MCF 10A (cell line): ENCODE measurements around the gene UBAC2. TPM values are rescaled to one million over a fixed set of nuclear protein-coding genes. Genes with fewer than 3 reads are reported as not detected.

ENCODE experiments used
- BruUV-seq: library from RNA; stranded (reverse); fragments of 400-500 nt; replicated peaks from 2 replicates; lab custom pipeline; 2021; lab: Mats Ljungman, UMichigan
- CTCF ChIA-PET: fragments of 300-600 bp; sonication (Branson Sonifier 250); formaldehyde crosslinking; extraction: SDS; loops from one replicate; lab custom pipeline; 2021; ENCODE audit warnings: antibody characterized with exemption, inconsistent platforms; lab: Yijun Ruan, JAX
- POLR2A ChIA-PET: fragments of 300-600, 350-650 bp; sonication (Branson Sonifier 250); formaldehyde crosslinking; extraction: SDS; loops from one replicate; lab custom pipeline; 2020; ENCODE audit warnings: antibody characterized with exemption, inconsistent platforms; lab: Yijun Ruan, JAX
- DNase-seq: peaks from one replicate; pipeline ENCODE4 v3.0.0-alpha.2; 2018; ENCODE audit not compliant: unreplicated experiment
- H3K27ac Mint-ChIP-seq: one replicate; pipeline ENCODE4 v1.8.0; 2022; ENCODE audit warnings: mild to moderate bottlenecking, low read depth, mixed read lengths; ENCODE audit not compliant: unreplicated experiment
- H3K27me3 Mint-ChIP-seq: one replicate; pipeline ENCODE4 v1.8.0; 2022; ENCODE audit warnings: mixed read lengths; ENCODE audit not compliant: insufficient read depth, unreplicated experiment
- H3K36me3 Mint-ChIP-seq: one replicate; pipeline ENCODE4 v1.8.0; 2022; ENCODE audit warnings: mild to moderate bottlenecking, moderate library complexity, mixed read lengths; ENCODE audit not compliant: insufficient read depth, unreplicated experiment
- H3K4me1 Mint-ChIP-seq: one replicate; pipeline ENCODE4 v1.8.0; 2022; ENCODE audit warnings: mixed read lengths; ENCODE audit not compliant: insufficient read depth, unreplicated experiment
- H3K4me3 Mint-ChIP-seq: one replicate; pipeline ENCODE4 v1.8.0; 2022; ENCODE audit warnings: mild to moderate bottlenecking, moderate library complexity, mixed read lengths; ENCODE audit not compliant: unreplicated experiment
- H3K9me3 Mint-ChIP-seq: one replicate; pipeline ENCODE4 v1.8.0; 2022; ENCODE audit warnings: mixed read lengths; ENCODE audit not compliant: unreplicated experiment
- CTCF ChIP-seq: fragments of 200-600 bp; IDR thresholded peaks from one replicate; pipeline ENCODE4 v1.8.0; 2022; ENCODE audit warnings: antibody characterized with exemption, mild to moderate bottlenecking; ENCODE audit not compliant: unreplicated experiment
- intact Hi-C: fragments of 100-400 bp; cut with micrococcal nuclease; formaldehyde crosslinking; loops from 2 replicates; pipeline ENCODE4 v1.14.1; 2022
- total RNA-seq: library from RNA; stranded (reverse); gene quantifications from 2 replicates; pipeline ENCODE4 v1.2.3, GENCODE V29; 2022

Gene UBAC2
- total RNA-seq, 1 experiment from 2014 or later, result 74.7 TPM

DNA sequence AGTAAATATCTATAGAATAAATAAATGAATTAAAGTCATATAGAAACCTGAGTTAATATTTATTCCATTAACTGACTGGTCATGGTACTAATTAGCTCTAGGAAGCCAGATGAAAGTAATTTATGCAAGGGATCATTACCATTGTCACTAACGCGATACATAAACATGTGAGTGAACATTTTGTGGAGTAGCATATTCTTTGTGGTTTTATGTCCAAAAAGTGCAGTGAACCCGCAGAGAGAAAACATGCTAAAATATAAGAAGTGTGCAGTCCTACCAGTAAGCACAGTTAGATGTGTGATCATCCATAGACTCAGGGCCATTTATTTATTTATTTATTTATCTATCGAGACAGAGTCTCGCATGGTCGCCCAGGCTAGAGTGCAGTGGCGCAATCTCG, 104.9 kb downstream of the UBAC2 start:
- no peaks in the 10 kb centered on the region for H3K27me3 Mint-ChIP-seq
- no peak for DNase-seq
- H3K4me3 Mint-ChIP-seq, result no peak overlapping the region
- BruUV-seq, result no TSS peak
- intact Hi-C loops, result no loop called here
- H3K36me3 Mint-ChIP-seq, result peaks cover 21% of the 10 kb centered on the region
- no peak overlapping the region for H3K27ac Mint-ChIP-seq
- POLR2A ChIA-PET, result interaction anchor here (1.2 kb wide), 1 partner anchor 39 kb away, joined by 3 read pairs; no protein-coding TSS in a partner anchor
- H3K9me3 Mint-ChIP-seq, result no peaks in the 10 kb centered on the region
- no peak for TF ChIP-seq CTCF
- CTCF ChIA-PET, result interaction anchor here (1.7 kb wide), 1 partner anchor 131 kb away, joined by 8 read pairs; no protein-coding TSS in a partner anchor
- peaks cover 6% of the 10 kb centered on the region for H3K4me1 Mint-ChIP-seq

DNA sequence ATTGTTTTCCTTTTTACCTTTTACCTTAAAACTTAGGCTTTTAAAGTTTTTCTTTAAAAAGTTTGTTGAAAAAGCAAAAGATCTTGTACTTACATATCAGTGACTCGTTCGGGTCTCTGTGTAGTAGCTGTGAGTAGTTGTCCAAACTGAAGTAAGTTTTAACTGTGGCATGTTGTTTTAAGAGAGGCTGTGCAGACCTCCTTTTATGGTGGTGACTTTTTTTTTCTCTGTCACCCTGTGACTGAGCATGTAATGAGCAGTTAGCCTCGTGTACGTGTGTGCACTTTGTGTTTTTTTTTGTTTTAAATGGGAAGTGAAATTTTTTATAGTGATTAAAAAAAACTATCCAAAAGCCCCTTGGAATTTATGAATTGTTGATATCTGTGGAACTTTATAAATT, 106.6 kb downstream of the UBAC2 start, which contains the start of gene GPR183:
Gene GPR183, minus strand, starts transcription at position 153 of the 400 bp plus-strand sequence. CDS start 11,254 bp downstream, outside the sequence.
- intact Hi-C loops, result no loop called here
- Mint-ChIP-seq H3K27me3 (no peaks in the 10 kb centered on the region), H3K4me3 (no peak within 1 kb of the TSS), H3K4me1 (peaks cover 6% of the 10 kb centered on the region), H3K36me3 (peaks cover 16% of the 10 kb centered on the region), H3K9me3 (no peaks in the 10 kb centered on the region), H3K27ac (peak within 1 kb of the TSS; percentile 42)
- no TSS peak for BruUV-seq
- no peak for TF ChIP-seq CTCF
- CTCF ChIA-PET, result interaction anchor here (0.7 kb wide), 2 partner anchors 15 to 74 kb away, joined by 3 to 4 read pairs; no protein-coding TSS in a partner anchor
- DNase-seq, result no peak
- POLR2A ChIA-PET, result interaction anchor here (0.6 to 1.1 kb wide), 2 partner anchors 21 to 24 kb away, joined by 3 to 6 read pairs; no protein-coding TSS in a partner anchor

DNA sequence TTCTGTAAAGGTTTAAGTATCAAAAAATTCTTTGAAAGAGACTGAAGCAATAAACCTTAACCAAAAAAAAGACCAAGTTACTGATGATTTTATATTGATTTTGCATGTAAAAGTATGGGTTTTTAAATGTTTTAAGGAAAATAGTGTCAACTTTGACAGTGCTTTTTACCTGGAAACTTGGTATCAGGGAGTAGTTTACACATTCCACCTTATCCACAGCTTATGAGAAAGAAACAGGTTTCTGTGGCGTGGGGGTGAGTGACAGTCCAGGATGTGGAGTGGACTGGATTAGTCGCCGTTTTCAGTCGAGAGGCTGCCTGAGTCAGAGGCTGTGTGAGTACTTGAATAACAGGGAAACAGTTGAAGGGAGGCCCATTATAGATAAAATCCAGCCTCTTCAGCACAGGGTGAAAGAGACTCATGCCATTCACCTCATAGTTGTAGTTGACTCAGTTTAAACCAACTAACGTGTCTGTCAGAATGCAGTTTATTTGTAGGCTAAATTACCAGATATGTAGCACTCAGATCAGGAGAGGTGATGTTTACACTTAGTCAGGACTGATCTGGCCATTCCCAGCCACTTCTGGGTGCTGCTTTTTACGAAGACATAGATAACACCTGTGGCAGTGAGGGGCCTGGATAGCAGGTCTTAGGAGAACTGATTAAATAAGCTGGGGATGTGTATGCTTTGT, 107.1 kb downstream of the UBAC2 start:
- no TSS peak for BruUV-seq
- TF ChIP-seq CTCF, result no peak
- peaks cover 16% of the 10 kb centered on the region for H3K36me3 Mint-ChIP-seq
- ChIA-PET CTCF (interaction anchor here (0.5 to 1.8 kb wide), 4 partner anchors 16 to 129 kb away, joined by 3 to 7 read pairs (median 5); no protein-coding TSS in a partner anchor), POLR2A (interaction anchor here (1.1 kb wide), 1 partner anchor 21 kb away, joined by 3 read pairs; no protein-coding TSS in a partner anchor)
- H3K9me3 Mint-ChIP-seq, result no peaks in the 10 kb centered on the region
- intact Hi-C loops, result no loop called here
- H3K4me3 Mint-ChIP-seq, result no peak overlapping the region
- peaks cover 11% of the 10 kb centered on the region for H3K4me1 Mint-ChIP-seq
- H3K27me3 Mint-ChIP-seq, result no peaks in the 10 kb centered on the region
- H3K27ac Mint-ChIP-seq, result peak overlapping the region; percentile 42
- peak; percentile 38 for DNase-seq

DNA sequence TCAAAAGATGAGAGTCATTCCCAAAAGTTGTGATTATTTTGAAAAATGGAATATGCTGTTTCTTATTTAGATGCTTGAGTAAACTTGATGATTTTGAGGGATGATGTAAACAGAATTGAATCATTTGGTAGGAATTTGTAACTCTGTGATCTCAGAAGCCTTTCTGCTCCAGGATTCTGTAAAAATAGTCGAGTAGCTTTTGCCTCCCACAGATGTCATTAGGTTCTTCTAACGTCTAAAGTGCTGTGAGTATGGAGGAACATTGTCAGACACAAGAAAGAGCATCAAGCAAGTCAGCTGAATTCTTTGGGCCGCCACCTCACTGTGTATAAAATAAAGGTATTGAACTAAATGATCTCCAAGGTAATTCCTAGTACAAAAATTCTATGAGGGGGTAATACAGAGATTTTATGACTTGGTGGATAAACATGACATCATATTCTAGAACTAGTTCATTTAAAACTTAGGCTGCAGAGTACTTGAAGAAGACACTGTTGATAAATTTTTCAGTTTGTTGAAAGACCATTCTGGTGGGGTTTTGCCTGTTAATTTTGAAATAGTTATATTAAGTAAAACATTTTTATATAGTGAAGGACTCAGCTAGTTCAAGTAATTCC, 107.9 kb downstream of the UBAC2 start:
- POLR2A ChIA-PET, result no interaction called here
- Mint-ChIP-seq H3K27ac (no peak overlapping the region), H3K4me3 (no peak overlapping the region), H3K9me3 (no peaks in the 10 kb centered on the region), H3K4me1 (peaks cover 19% of the 10 kb centered on the region), H3K27me3 (no peaks in the 10 kb centered on the region), H3K36me3 (peaks cover 16% of the 10 kb centered on the region)
- CTCF ChIA-PET, result interaction anchor here (0.6 to 1.8 kb wide), 4 partner anchors 33 to 227 kb away, joined by 4 to 7 read pairs (median 5); no protein-coding TSS in a partner anchor
- no peak for DNase-seq
- TF ChIP-seq CTCF, result no peak
- intact Hi-C loops, result no loop called here
- no TSS peak for BruUV-seq
